GM18868 (cell line): ENCODE results near the gene PLCD4.

Experiments used
- ATAC-seq: cut with Tn5 transposase; IDR thresholded peaks from one replicate; pipeline ENCODE4 v1.9.1; 2021; ENCODE audit warnings: mild to moderate bottlenecking, moderate library complexity; ENCODE audit not compliant: unreplicated experiment

Gene PLCD4

DNA sequence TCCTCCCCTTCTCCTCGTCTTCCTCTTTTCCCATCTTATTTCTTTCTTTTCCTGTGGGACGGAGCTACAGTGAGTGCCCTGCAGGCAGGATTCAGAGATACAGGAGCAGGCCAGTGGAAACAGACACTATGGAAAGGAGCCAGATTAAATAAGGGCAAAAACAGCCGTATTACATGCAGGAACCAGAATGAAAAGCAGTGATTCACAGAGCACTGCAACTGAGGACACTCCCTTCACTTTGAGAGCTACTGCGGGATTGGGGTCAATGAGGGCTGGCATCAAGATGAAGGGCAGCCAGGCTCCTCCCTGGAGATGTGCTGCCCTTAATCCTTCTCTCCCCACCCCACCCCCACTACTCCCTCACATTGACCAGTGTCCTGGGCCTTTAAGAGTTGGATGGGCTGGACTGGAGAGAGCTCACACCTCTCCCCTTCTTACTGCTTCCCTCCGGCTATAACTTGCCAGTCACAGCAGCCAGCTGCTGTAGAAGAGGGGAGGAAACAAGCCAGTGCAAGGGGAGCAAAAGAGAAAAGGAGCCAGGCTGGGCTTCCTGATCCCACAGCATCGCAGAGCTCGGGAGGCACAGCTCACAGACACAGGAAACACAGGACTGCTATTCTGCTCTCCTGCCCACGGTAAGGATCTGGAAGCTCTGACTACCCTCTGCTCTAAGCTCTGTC lies at the start of gene PLCD4:
Gene PLCD4, plus strand, starts transcription at position 464 of the 680 bp plus-strand sequence. CDS start 7,841 bp downstream, outside the sequence.
- ATAC-seq, result no peak

DNA sequence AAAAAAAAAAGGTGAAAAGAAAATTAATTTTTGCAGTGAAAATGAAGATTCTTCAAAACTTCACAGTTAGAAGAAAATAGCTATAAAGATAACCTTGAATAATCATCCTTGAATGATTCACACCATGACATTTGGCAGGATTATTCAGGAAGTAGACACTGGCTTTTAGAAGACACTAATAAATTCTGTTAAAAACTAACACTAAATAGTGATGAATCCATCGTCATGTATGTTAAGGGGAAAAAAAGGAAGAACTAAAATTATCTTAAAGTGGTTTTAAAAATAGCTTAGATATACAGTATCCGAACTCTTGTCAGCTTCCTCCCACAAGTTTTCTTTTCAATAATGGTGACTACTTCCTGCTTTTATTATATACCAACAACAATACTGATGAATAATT lies 49.8 kb upstream of the PLCD4 start:
- no peak for ATAC-seq

DNA sequence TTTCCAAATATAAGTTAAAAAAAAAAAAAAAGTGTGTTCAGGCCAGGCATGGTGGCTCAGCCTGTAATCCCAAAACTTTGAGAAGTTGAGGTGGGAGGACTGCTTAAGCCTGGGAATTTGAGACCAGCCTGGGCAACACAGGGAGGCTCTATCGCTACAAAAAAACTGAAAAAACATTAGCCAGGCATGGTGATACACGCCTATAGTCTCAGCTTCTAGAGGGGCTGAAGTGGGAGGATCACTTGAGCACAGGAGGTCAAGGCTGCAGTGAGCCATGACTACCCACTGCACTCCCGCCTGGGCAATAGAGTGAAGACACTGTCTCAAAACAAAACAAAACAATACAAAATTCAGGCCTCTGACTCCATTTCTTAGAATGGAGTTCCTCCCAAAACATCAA lies 48.7 kb upstream of the PLCD4 start:
- no peak for ATAC-seq

DNA sequence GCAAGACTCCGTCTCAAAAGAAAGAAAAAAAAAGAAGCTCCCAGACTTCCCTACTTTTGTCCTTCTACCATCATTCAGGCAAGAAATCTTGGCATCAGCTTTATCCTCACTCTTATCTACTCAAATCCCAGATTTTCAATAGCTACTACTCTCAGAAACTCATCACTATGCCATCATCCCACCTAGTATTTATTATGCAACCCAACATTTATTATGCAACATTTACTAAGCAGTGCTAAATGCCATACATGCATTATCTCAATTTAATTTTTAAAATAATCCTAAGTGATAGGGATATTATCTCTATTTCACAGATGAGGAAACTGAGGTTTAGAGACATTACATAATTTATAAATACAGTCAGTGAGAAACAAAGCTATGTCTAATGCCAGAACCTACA lies 43.6 kb upstream of the PLCD4 start:
- no peak for ATAC-seq

DNA sequence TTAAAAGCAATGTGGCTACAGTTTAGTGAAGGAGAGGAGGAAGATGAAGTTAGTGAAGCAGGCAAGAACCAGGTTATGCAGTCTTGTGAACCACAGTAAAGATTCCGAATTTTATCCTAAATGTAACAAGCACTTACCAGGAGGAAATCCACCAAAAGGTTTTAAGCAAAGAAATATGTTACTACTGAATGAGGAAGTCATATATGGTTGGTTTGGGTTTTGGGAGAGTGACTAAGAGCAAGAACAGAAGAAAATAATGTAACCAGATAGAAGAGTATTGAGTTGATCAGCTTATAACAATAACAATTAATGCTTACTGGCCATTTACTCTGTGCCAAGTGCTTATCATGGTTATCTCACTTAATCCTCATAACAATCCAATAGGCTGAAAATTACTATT lies 41.4 kb upstream of the PLCD4 start:
- no peak for ATAC-seq

DNA sequence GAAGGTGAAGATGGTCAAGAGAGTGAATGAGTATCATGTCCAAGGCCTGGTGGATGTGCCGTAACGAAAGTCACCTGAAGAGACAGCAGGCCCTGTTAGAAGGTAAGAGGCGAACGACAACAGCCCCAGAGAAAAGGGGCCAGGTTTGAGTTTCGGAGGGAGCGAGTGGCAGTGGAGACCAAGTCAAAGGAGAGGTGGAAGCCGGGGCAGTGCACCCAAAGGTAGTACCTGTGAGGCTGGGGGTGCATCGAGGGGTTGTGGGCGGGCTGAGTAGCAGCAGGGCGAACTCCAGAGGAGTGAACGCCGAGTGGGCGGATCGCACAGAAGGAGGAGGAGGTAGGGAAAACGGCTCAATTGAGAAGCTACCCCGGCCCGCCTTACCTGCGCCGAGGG lies 39.9 kb upstream of the PLCD4 start:
- ATAC-seq, result peak; percentile 44

DNA sequence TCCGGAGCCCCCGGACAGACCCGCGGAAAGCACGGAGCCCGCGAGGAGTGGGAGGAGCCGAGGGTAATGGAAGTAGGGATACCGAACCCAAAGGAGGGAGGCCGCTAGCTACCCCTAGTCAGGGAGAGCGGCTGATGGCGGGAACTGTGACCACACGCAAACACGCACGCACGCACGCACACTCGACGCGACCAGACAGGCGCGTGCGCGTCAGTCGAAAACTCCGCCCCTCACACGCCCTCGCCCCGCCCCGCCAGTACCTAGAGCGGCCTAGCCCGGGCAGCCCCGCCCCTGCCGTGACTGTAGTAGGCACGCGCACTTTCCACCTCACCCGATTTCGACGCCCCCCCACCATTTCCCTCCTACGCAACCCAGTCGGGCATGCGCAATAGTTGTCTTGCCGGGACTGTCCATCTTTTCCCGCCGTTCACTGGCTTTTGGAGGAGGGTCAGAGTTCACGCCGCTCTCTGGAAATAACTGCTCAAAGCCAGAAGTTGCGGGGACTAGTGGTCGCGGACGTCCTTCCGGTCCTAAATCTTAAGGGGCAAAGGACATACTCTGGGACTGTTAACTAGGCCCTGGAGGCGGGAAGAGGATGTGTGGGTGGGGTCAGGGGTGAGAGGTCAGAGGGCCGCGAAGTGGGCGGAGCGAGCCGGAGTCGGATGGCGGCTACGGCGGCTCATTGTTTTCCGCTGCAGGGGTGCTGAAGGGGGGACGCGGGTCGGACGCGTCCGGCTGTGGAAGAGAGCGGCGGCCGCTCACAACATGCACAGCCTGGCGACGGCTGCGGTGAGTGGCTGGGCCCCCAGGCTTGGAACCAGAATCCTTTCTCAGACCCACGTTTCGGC lies 39.3 kb upstream of the PLCD4 start, which contains the start of the genes CNOT9 and USP37:
Gene CNOT9, plus strand, starts transcription at position 650 of the 848 bp plus-strand sequence. Its CDS starts 116 bp downstream, at position 766.
Gene USP37, minus strand, starts transcription at position 162 of the 848 bp plus-strand sequence. CDS start 9,698 bp downstream, outside the sequence.
- ATAC-seq, result peak; percentile 82

DNA sequence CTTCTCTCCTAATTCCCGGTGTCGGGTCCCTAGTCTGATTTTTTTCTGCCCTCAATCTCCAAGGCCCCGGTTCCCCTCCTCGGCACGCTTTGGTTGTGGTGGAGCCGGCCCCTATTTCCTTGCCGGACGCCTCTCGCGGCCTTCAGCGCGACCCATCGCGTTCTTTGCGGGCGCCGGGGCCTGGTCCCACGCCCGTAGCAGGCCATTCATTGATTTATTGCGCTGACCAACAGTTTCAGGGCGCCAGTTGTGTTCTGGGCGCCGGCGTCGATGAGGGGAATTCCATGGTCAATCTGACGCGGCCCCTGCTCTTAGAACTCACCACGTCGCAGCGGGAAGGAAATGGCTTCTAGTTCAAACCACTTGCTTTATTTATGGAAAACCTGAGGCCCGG lies 38.7 kb upstream of the PLCD4 start:
- peak; percentile 21 for ATAC-seq

DNA sequence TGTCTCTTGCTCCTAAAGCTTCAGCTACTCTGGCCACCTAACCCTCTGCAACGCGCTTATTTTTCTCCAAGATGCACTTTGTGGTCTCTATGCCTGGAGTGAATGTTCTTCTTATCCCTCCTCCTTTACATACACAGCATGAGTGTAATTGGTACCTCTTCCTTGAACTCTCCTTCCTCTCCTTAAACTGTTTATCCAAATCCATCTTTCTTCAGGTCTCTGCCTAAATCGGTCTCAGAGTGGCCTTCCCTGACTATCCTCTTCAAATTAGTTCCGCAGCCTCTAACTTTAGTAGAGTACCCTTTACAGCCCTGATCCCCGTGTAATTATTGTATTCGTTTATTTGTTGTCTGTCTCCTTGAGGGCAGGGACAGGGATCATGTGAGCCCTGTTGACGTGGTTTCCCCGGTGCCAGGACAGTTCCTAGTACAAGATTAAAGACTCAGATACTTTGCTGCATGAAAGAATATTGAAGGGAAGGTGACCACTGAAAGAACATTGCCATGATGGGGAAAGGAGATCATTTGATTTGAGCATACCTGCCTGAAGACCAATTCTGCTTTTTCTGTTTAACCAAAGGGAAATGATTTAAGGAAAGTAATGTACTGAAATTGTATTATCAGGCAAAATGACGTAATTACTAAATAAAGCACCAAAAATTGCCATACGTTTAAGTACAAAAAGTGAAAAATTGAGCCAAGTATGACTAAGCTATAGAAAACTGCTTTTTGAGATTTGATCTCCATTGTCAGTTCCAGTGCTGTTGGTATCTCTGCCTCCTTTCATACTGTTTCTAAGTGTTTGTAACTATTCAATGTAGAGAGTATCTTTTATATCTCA lies 37.8 kb upstream of the PLCD4 start:
- no peak for ATAC-seq

DNA sequence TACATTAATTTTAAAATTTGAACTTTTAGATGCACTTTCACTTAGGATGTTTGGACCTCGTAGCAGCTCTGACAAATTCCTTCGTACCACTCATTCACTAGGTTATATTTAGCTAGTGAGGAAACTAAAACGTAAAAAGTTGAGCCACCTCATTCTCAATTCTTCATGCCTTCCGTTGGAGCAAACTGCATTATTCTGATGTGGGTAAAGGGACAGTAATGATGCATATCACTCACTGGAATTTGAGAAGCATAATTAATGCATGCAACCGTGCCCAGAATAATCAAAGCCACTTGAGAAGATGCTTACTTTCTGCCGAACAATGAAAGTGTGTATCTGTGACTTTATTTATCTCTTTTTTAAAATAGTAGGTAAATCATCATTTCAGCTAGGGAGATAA lies 36.8 kb upstream of the PLCD4 start:
- ATAC-seq, result no peak

DNA sequence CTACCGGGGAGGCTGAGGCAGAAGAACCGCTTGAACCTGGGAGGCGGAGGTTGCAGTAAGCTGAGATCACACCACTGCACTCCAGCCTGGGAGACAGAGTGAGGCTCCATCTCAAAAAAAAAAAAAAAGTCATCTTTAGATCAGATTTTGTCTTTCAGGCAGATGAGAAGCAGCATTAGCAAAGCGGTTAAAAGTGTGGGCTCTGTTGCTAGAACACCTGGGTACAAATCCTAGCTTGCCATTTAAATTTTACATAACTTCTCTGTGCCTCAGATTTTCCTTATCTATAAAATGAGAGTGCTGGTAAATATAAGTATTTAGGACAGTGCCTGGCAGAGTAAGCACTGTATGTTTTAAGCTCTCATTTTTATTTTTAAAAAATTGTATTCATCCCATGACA lies 30.8 kb upstream of the PLCD4 start:
- no peak for ATAC-seq

DNA sequence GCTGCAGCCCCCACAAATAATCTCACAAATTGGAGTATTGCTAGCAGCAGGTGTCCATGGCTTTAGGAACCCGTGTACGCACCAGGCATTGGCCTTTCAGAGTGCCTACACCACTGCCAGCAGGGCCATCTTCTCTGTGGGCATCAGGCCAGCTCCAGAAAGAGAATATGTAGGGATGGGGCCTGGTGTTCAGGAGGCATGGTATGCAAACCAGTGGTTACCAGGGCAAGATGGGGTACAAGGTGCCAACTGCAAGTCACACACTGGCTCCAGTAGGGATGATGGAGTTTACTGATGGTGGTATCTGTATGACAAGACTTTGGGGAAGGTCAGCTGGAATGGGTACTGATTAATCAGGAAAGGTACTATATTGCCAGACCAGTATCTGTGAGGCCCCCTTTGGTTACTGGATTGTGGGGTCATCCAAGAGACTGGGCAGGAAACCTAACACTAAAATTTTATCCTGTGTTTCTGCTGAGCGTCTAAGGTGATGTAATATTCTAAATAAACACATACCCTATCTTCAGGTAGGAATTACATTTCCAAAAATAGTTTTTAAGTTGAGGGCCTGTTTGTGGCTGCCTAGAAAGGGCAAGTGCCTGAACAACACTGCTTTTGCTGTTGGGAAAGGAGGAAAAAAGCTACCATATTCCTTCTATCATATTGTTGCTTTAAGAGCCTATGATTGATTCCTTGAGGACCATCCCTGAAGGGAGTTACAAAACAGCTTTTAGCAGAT lies 30.0 kb upstream of the PLCD4 start:
- ATAC-seq, result no peak

DNA sequence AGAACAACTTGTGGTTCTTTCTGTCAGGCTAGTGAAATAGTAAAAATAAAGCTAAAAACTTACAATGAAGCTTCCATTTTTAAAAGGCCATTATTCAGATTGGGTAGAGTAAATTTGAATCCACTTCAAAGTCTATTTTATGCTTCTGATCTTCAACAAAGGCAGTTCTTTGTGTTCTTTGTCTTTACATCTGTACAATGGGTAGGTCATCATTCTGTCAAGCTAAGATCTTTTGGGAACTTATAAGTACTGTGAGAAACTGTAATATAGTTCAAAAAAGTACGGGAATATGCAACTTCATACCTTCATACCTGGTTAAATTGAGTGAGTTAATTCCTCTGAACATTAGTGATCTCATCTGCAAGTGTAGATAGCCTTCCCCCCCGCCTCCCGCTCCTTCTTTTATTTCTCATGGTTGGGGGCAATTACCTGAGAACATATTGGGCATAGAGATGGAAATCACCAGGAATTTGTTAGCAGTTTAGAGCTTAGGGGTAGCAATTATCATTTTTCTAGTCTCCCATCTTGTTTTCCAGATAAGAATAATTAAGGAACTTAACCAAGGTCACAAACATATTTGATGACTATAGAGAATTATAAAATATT lies 29.3 kb upstream of the PLCD4 start:
- ATAC-seq, result no peak

DNA sequence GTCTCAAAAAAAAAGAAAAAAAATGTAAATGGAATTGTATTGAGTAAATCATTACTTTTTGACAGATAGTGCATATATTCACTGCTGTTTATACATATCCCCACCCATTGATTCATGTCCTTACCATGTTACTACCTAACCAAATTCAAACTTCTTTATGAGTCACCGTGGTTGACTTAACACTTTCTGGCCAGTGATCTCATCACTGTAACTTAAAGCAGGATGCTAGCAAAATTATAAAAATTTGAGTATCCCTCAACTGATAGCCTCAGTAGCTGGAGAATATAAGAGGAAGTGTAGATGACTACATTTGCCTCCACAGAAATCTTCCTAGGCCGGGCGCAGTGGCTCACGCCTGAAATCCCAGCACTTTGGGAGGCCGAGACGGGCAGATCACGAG lies 25.6 kb upstream of the PLCD4 start:
- peak; percentile 77 for ATAC-seq

DNA sequence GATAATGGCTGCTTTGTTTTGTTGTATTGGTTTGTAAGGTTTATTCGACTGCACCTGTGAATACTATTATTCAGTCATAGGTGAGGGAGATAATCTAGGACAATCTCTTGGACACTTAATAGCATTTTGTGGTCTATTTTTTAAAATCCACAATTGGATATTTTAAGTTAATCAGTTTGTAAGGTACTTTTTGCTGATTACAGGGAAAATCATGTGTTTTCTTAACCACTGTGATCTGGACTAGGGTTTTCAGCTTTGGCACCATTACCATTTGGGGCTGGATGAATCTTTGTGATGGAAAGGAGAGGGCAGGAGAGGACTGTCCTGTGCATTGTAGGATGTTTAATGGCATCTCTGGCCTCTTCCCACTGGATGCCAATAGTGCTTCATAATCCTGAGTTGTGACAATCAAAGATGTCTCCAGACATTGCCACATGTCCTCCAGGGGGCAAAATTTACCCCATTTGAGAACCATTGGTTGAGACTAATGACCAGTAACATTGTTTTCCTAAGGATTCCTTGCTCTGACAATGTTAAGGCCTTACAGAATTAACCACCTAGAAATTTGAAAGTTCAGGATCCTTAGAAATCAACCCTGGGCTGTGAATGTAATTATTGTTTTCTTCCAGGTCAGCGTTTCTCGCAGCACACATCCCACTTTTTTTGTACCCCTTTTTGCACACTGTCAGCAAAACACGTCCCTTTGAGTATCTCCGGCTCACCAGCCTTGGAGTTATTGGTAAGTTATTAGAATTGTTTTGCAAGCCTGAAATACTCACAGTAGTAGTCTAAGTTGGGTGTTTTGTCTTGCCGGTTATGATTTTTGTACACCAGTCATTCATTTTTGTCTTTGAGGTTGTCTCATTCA lies 23.5 kb upstream of the PLCD4 start:
- no peak for ATAC-seq

DNA sequence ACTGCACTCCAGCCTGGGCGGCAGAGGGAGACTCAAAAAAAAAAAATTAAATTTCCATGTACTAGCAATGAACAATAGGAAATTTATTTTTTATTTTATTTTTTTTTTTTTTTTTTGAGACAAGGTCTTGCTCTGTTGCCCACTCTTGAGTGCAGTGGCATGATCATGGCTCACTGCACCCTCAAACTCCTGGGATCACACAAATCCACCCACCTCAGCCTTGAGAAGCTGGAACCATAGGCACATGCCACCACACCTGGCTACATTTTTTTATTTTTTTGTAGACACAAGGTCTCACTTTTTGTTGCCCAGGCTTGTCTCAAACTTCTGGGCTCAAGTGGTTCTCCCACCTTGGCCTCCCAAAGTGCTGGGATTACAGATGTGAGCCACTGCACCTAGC lies 22.2 kb upstream of the PLCD4 start:
- ATAC-seq, result no peak

DNA sequence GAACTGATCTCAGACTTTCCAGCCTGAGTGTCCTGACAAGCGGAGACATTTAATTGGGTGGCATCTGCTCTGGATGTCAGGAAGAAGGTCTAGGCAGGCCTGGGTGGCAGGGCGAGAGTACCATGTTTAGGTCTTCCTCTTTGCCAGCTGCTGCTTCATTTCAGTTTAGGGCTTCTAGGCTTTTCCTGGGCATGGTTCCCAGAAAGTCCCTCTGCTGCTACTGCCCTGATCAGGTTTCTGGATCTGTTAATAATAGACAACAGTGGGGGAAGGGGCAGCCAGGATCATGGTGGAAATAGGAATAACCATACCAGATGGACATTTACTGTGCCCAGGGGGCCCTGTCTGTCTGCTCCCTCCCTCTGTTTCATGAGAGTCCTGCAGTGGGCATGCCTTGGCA lies 2.3 kb upstream of the PLCD4 start:
- ATAC-seq, result no peak

DNA sequence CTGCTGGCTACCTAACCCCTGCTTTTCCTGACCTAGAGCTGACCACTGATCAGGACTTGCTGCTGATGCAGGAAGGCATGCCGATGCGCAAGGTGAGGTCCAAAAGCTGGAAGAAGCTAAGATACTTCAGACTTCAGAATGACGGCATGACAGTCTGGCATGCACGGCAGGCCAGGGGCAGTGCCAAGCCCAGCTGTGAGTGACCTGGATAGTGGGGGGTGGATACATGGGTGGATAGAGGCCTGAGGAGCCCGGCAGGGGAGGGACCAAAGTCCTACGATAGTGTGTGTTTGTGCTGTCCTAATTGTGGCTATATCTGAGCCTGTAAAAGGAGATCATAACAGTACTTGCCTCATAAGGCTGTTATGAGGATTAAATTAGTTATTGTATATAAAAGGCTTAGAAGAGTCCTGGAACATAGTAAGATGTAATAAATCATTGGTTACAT lies 8.2 kb downstream of the PLCD4 start:
- ATAC-seq, result no peak
